RPMI7951 (cell line): ENCODE measurements around the gene REEP3. TPM values are rescaled to one million over a fixed set of nuclear protein-coding genes. Genes with fewer than 3 reads are reported as not detected.

Source experiments
- DNase-seq: peaks from one replicate; pipeline ENCODE4 v3.0.0-alpha.2; 2012; ENCODE audit warnings: low read depth
- total RNA-seq: library from RNA; depleted of rRNA; stranded (reverse); fragments of >200 nt; shearing (Covaris generic); gene quantifications from 2 replicates; pipeline ENCODE4 v1.2.3, GENCODE V29; 2014

The REEP3 gene
- total RNA-seq, 1 experiment from 2014 or later = 62.0 TPM

- DNase-seq = no peak
These were observed 14.6 kb upstream of the REEP3 start for GRCh38 chr10:63506554-63506953.

DNA sequence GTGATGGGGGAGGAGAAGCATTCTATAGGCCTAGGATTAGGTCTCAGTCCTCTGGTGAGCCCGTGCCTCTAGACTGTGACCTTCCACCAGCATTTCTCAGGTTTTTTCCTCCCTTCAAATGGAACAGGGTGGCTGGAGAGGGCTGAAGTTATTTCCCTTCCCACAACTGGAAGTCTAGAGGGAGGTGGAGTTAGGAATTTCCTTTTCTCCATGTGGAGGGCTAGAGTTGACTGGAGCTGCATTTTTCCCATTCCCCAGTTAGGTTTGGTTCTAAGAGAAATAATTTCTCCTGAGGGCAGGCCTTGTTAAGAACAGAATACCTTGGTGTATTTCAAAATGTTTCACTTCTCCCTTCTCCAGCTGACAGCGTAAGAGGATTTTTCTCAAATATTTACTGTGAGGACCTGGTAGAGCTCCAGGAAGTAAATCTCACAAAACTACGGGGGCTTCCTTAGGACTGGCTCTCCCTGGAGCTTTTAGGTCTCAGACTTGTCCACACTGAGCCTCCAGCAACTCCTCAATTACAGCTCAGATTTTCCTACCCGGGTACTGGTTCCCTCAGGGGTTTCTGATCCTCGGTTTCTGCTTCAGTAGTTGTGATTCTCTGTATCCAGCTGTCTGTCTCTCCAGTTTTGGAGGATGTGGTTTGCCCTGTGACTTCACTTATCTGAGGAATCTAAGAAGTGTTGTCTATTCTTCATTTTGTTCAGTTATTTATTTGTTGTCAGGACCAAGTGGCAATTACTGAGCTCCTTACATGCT, 6.0 kb upstream of the REEP3 start:
- DNase-seq = peak; percentile 97

- DNase-seq = no peak
These were observed 5.0 kb upstream of the REEP3 start for GRCh38 chr10:63516207-63516606.

DNA sequence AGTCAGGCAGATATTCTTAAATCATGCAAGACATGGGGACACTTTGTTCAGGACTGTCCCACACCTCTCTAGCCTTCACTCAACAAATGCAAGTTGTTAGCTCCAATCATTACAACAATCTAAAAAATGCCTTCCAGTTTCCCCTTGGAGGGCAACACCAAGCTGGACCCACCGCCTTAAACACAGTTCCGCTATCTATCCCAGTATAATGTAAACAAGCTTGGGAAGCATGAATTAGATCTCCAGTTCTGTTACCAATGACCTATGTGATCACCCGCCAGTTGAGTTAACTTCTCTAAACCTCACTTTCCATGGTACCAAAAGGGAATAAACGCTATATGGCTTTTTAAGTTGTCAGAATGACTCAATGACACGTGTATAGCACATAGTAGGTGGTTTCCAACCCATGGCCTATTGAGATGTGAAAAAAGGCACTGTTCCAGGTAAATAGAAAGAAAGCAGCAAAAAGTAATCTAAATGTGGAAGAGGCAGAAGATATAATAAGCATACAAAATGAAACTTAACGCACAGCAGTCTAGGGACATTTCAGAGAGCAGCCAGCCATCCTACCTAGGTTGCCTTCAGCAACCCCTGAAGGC, 2.4 kb upstream of the REEP3 start:
- DNase-seq = no peak

- peak; percentile 73 for DNase-seq
These were observed 445 bp downstream of the REEP3 start for GRCh38 chr10:63521416-63522276.

GRCh38 chr10:63522277-63522687, 1.1 kb downstream of the REEP3 start:
- DNase-seq = peak; percentile 9

- no peak for DNase-seq
These were observed 1.8 kb downstream of the REEP3 start for GRCh38 chr10:63522995-63523394.

DNA sequence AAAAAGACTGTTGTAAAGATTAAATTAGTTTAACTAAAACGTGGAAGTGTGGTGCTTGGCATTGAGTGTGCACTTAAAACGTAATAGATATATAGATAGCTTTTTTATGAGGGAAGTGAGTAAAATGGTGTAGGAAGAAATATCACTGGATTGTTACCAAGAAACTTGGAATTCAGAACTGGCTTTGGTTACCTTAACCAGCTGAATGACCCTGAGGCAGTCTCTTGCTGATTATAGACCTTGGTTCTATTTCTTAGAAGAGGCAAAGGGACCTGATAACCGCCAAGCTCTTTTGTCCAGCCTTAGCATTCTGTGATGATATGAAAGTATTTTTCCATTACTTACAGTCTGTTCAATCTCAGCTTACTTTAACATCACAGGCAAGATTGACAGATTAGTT, 3.8 kb downstream of the REEP3 start:
- DNase-seq = no peak

DNA sequence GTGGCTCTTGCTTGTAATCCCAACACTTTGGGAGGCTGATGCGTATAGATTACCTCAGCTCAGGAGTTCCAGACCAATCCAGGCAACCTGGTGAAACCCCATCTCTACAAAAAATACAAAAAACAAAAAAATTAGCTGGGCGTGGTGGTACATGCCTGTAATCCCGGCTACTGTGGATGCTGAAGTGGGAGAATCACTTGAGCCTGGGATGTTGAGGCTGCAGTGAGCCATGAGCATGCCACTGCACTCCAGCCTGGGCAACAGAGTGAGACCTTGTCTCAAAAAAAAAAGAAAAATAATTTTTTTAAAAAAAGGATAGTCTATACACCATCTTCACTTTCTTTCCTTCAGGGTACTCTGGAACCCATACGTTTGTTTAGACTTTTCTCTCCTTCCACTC, 6.2 kb downstream of the REEP3 start:
- no peak for DNase-seq

GRCh38 chr10:63528084-63528744, 7.0 kb downstream of the REEP3 start:
- no peak for DNase-seq

DNA sequence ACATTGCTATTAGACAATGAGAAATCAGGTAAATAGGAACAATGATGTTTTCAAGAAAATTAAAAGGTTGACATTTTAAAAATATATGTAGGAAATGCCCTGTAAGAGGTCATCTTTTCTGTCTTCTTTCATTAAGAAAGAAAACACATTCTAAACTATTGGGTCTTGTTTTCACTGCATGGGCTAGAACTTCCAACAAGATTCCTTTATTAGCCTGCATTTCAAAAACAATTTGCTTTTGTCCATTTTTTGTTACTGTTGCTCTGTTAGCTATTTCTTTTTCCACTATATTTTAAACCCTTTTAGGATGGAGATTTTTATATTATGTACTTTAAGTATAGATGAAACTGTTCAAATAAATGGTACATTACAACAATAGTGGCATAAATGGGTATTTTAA, 9.2 kb downstream of the REEP3 start:
- no peak for DNase-seq

DNA sequence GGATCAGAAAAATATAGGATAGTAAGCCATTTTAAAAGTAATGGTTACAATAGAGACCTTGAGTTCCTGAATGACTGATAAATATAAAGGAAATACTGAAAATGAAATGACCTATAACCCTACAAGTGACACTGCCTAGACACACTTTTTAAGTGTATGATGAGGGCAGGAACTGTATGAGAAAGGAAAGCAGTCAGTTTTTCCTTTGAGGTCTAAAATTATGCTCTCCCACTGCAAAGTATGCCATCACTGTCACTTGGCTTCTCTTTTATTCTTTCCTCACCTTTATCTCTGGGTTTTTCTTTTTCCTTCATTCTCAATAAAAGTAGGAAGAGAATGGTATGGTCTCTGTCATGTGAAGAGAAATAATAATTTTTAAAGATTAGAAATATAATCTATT, 13.5 kb downstream of the REEP3 start:
- DNase-seq = no peak

- no peak for DNase-seq
These were observed 15.5 kb downstream of the REEP3 start for GRCh38 chr10:63536698-63537097.

- DNase-seq = no peak
These were observed 16.3 kb downstream of the REEP3 start for GRCh38 chr10:63537536-63537935.

DNA sequence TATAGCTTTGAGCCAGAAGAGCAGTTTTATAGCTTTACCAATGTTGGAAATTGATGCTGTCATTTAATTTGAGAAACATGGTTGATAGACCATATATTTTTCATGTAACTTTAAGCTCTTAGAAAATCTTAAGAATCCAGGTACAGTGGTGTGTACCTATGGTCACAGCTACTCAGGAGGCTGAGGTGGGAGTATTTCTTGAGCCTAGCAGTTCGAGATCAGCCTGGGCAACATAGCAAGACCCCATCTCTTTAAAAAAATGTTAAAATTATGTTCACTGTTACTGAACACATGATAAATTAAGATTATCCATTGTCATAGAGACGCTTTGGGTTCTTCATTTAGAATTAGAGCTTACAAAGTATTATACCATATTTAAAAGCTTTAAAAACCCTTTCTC, 18.2 kb downstream of the REEP3 start:
- DNase-seq = no peak

GRCh38 chr10:63539994-63540393, 18.8 kb downstream of the REEP3 start:
- no peak for DNase-seq

- DNase-seq = peak; percentile 56
These were observed 21.8 kb downstream of the REEP3 start for GRCh38 chr10:63542835-63543575.

GRCh38 chr10:63543576-63543962, 22.4 kb downstream of the REEP3 start:
- no peak for DNase-seq

GRCh38 chr10:63544418-63544817, 23.2 kb downstream of the REEP3 start:
- no peak for DNase-seq

DNA sequence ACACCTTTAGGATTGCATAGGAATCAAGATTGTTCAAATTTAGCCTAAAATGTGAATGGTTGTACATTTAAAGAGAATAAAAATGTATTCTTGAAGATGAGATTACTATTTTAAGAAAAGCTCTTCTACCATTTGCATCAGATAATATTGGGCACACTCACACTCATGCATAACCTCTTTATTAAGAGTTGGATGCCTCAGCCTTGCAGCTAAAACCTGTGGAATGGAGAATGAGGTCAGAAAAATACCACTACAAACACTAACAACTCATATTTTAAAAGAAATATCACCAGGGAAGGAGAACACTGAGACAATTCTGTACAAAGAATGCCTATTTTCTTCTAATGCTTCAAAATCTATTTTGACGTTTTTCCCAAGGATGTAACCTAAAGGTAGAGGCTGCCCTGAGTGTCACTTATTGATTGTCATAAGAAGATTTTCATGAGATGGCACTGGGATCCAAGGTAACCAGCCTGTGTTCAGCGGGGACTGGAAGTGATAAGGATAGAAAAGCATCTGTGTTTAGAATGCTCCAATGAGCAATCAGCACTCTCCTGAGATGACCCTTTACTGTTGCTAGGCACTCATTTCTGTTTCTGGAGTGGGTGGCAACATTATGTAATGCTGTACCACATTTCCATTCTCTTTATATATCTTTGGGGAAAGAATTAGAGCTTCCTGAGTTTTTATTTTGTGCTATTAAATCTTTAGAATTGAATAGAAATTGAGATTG, 26.6 kb downstream of the REEP3 start:
- no peak for DNase-seq

DNA sequence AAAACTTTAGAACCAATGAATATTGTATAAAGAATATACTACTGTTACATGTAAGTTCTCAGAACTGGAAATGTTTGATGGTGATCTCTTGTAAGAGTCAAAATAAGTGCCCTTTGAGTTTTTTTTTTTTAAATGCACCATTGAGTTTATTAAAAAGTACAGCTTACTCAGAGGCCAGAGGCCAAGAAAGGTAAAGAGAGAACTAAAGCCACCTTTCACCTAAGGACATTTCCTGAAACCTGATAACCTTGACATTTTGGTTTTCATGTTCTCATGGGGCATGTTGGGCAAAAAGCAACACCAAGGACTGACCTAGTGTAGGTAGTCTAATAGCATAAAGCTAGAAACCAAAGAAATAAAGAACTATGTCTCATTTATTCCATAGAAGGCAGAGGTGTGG, 27.7 kb downstream of the REEP3 start:
- DNase-seq = no peak
